ENCODE data around the gene DUSP5.

DUSP5 gene

DNA sequence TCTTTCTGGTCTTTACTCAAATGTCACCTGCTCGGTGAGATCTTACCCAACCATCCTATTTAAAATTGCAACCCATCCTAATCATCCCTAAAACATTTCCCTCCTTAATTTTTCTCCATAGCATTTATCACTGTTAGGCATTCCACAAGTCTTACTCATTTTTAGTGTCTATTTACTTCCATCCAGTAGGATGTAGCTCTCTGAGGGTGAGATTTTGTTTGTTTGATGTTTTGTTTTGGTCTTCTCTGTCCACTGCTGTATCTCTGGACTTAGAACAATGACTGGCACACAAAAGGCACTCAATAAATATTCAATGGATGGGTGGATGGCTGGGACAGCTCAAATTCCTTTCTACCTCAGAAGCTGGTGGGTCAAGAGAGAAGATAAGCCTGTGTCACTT, 15.8 kb upstream of the DUSP5 start:
- no peak overlapping the region for H3K4me3 ChIP-seq (replicated peaks; ENCODE audit: low read depth, low read length)
- DNase-seq (ENCODE audit: extremely low read depth, low read depth) = no peak
- TF ChIP-seq, protein P1, sequence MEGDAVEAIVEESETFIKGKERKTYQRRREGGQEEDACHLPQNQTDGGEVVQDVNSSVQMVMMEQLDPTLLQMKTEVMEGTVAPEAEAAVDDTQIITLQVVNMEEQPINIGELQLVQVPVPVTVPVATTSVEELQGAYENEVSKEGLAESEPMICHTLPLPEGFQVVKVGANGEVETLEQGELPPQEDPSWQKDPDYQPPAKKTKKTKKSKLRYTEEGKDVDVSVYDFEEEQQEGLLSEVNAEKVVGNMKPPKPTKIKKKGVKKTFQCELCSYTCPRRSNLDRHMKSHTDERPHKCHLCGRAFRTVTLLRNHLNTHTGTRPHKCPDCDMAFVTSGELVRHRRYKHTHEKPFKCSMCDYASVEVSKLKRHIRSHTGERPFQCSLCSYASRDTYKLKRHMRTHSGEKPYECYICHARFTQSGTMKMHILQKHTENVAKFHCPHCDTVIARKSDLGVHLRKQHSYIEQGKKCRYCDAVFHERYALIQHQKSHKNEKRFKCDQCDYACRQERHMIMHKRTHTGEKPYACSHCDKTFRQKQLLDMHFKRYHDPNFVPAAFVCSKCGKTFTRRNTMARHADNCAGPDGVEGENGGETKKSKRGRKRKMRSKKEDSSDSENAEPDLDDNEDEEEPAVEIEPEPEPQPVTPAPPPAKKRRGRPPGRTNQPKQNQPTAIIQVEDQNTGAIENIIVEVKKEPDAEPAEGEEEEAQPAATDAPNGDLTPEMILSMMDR (IDR thresholded peaks at IDR 0.05; ENCODE audit: low read depth, low read length, missing control alignments) = no peak

DNA sequence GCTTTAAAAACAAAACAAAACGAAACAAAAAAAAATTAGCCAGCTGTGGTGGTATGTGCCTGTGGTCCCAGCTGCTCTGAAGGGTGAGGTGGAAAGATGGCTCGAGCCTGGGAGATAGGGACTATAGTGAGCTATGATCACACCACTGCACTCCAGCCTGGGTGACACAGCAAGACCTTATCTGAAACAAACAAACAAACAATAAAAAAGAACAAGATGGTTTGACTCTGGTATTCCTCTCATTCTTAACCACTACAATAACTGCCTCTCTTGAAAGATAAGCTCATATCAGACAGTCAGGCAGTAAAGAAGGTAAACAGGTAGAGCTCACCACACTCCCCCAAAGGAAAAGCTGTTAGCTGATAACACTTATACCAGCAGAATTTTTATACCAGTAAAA, 14.1 kb upstream of the DUSP5 start:
- TF ChIP-seq, protein P1 (IDR thresholded peaks at IDR 0.05; ENCODE audit: low read depth, low read length, missing control alignments) = no peak
- H3K4me3 ChIP-seq (replicated peaks; ENCODE audit: low read depth, low read length) = no peak overlapping the region
- DNase-seq (ENCODE audit: extremely low read depth, low read depth) = no peak

DNA sequence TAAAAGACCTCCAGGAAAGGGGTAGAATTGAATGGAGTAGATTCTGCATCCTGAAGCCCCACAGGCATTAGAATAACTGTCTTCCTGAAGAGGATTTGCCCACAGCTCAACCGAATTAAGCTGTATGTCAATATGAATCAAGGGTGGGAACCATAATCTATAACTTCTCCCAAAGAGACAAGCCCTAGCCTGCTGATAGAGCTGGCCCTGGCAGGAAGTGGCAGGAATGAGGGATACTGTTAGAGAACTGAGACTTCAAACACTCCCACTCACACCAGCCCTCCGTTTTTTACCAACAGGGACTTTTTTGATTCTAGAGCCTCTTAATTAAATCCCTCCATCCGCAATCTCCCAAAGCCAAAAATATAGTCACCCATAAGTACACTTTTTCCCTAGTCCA, 12.2 kb upstream of the DUSP5 start:
- TF ChIP-seq, protein P1 (IDR thresholded peaks at IDR 0.05; ENCODE audit: low read depth, low read length, missing control alignments) = no peak

DNA sequence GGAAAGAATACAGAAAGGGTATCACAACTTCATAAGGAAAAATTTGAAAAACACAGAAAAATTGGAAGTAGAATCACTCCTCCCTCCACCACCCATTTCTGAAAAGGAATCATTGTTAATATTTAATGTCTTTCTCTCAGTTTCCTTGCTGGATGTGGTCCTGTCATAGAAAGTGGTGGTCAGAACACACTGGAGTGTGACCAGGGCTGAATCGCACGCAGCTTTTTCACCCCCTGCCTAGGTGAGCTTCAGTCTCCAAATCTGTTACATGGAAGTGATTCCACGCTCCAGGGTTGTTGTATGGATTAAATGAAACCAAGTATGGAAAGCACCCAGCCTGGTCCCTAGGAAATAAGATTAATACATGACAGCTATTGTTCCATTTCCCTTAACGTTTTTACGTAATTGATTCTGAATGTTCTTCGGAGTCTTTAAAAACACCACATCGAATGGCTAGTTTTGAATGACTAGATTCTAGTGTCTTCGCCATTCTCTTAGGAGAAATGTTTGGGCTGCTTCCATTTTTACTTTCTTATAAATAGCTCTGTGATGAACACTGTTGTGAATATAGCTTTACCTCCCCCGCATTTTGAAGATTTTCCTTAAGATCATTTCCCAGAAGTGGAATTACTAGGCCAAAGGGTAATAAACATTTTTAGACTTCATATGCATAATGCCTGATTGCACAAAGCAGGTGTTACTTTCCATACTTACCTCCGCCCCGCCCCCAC, 10.9 kb upstream of the DUSP5 start:
- TF ChIP-seq, protein P1 (IDR thresholded peaks at IDR 0.05; ENCODE audit: low read depth, low read length, missing control alignments) = no peak
- no peak for DNase-seq (ENCODE audit: extremely low read depth, low read depth)
- H3K4me3 ChIP-seq (replicated peaks; ENCODE audit: low read depth, low read length) = no peak overlapping the region

More for the DNA sequence above, 12.2 kb upstream of the DUSP5 start:
- no peak overlapping the region for H3K4me3 ChIP-seq (replicated peaks; ENCODE audit: low read depth, low read length)
- no peak for DNase-seq (ENCODE audit: extremely low read depth, low read depth)

DNA sequence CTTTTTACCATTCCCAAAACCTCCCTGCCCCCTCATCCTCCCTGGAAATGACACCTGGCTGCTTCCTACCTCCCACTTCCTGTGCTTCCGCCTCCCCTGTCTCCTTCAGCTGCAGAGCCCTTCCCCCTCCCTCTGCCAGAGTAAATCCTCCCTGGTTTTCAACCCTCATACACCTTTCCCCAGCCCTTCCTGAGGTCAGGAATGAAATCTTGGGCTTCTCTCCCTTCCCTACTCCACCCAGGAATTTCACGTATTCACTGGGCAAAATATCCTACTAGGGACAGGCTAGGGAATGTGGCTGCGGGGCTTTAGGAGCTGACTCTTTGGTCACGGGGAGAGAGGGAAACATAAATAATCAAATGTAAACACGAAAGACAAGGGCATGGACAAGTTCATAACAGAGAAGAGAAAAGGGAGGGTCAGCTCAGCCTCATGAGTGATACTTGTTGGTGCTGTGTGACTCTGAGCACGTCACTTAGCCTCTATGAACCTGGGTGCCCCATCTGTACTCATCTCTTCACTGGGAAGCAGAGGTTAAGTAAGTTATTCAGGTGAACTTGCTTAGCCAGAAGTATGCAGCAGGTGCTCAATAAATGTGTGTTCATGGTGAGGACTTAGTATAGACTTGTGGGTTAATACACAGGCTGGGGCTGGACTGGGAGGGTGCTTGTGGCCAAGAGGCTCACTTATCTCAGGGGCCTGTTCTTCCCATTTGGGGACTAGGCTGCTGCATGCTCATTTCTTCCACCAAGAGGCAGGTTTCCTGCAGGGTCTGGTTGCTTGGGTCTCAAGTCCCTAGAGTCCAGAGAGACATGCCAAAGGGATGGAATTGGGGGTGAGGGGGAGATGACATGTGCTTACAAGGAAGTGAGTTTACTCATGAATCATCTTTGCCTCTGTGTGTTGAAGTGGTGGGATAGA, 10.0 kb upstream of the DUSP5 start:
- TF ChIP-seq, protein P1 (IDR thresholded peaks at IDR 0.05; ENCODE audit: low read depth, low read length, missing control alignments) = no peak
- no peak for DNase-seq (ENCODE audit: extremely low read depth, low read depth)
- H3K4me3 ChIP-seq (replicated peaks; ENCODE audit: low read depth, low read length) = no peak overlapping the region

DNA sequence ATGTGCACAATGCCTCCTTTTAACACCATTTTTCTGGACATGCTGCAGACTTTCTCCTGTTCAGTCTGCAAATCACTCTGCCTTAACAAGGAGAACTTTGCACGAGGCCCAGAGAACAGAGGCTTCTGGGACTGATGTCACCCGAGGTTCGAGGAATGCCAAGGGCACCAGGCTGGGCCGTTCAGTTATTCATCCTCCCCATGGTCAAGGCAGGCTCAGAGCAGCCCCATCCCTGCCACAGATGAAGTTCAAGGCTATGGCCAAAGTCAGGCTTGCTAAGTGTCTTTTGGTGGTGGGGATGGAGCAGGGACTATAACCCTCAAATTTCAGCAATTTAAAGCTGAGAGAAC, 9.4 kb upstream of the DUSP5 start:
- no peak overlapping the region for H3K4me3 ChIP-seq (replicated peaks; ENCODE audit: low read depth, low read length)
- TF ChIP-seq, protein P1 (IDR thresholded peaks at IDR 0.05; ENCODE audit: low read depth, low read length, missing control alignments) = no peak
- no peak for DNase-seq (ENCODE audit: extremely low read depth, low read depth)

Data from HFF-Myc (cell line).